Glomerular endothelial cell (primary cell): ENCODE data around the gene MDFIC2. TPM values are rescaled to one million over a fixed set of nuclear protein-coding genes. Genes with fewer than 3 reads are reported as not detected.

ENCODE experiments used
- DNase-seq: peaks from one replicate; pipeline ENCODE4 v3.0.0-alpha.2; 2011; ENCODE audit warnings: low read depth, low spot score; ENCODE audit errors: extremely low read depth
- total RNA-seq: library from RNA; depleted of rRNA; stranded (reverse); fragments of >200 nt; gene quantifications from 2 replicates; pipeline ENCODE4 v1.2.3, GENCODE V29; 2015

The MDFIC2 gene
- total RNA-seq, 1 donor from 2014 or later: not detected

DNA sequence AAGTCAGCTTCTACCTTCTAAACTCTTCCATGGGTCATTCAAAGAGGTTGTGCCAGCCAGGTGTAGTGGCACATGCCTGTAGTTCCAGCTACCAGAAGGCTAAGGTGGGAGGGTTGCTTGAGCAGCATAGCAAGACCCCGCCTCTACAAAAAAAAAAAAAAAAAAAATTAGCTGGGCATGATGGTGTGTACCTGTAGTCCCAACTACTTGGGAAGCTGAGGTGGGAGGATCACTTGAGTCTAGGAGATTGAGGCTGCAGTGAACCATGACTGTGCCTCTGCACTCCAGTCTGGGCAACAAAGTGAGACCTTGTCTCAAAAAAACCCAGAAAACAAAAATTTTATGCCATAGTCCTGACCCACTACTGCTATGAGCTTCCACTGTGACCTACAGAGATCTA is 126.8 kb downstream of the MDFIC2 start:
- DNase-seq: no peak

DNA sequence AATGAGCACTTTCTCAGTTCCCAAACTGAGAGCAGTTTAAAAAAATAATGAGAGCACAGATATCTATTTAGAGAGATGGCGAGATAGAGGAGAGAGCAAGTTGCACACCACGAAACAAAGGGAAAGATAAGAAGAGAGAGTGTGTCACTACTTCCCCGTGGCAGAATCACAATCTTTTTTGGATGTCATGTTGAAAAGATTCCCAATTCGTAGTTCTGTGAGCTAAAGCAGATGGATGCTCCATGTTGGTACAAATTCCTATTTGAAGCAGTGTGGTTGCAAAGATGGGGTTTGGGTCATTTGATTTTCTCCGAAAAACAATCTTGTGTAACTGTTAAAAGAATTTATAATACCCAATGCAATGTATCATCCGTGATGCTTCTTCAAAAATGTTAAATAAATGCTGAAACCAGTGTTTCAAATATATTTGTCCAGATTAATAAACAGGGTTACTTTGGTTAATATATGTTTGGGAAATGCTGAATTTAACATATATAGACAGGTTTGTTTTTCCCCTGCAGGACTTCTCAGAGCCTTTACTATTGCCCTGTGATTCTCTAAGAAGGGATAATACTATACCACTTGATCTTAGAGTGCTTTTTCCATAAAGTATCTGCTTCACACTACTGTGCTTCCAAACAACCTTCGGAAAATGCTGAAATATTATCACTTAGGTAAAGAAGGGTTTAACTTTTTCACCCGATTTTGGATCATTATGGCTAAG is 128.5 kb downstream of the MDFIC2 start:
- DNase-seq: no peak

DNA sequence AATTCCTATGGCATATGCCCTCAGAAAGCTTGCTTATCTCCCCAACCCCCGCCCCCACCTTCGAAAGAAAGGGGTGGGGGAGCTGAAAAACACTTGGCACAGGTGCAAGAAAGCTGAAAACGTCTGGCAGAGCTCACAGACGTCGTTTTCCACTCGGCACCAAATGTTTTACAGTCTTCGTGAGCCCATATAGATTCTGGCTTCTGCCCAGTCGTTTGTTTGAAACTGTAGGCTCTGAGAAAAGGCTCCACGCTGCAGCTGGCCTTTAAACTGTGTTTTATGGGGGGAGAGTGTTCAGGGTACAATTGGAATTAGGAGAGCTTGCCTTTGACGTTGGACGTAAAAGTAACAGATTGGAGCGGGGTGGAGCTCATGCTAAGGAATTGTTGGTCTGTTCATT is 130.3 kb downstream of the MDFIC2 start:
- no peak for DNase-seq

DNA sequence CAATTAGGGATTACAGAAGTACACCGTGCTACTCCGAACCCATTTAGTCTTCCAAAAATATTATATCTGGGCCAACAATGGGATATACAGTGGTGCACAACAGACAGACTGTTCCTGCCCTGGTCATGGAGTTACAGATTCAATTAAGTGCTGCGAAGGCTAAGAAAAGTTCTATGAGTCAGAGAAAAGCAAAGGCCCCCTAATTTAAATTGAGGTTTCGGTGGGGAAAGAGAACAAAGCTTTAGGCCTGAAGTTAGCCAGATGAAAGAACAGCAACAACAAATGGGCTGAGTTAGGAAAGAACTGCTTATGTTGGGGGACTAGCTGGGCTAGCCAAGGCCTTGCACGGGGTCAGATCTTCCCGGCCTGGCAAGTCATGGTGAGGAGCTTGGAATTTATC is 131.8 kb downstream of the MDFIC2 start:
- no peak for DNase-seq

DNA sequence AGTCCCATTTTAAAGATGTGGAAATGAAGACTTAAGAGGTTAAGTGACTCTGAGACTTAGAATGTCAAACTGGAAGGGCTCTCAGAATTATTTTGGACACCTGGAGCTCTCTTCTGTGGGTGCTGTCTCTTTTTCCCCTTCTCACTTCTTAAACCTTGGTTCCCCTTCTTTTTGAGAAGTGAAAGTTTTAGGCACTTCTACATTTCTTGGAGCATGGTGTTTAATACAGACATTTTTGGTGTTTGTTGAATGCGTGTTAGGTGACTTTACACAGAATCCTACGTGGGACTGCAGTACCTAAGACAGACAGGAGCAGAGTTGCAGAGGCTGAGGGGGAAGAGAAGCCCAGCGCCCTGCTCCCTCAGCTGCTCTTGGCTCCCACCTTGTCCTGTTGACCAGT is 133.3 kb downstream of the MDFIC2 start:
- no peak for DNase-seq

DNA sequence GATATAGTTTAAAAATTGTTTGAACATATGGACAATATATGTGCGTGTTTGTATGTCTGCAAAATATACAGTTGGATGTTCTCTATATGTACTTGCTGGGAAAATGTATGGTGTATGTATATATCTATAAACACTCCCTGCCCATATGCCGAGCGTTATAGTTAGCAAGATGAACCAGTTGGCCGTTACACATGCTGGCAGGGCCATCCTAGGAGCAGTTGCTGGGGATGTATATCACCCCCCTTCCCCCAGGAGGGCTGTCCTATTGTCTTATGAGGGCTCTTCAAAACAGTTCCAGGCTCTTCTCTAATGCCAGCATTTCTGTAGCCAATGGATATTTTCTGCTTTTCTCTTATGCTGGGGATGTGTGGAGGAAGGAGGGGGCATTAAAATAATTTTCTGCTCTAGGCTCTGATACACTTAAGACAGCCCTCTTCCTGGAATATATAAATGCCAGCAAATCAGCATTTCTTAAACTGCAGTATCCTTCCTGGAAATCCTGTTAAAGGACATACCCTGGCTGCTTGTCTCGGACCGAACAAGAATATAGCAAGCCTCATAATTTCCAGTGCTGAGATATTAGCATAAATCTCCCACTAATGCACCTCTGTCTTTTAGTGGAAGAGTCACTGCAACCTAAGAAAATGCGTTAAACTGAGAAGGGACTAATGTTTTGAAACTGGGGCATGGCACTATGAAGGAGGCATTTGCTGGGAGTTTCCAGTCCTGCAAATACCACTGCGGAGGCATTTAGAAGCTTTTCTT is 134.4 kb downstream of the MDFIC2 start:
- DNase-seq: no peak

DNA sequence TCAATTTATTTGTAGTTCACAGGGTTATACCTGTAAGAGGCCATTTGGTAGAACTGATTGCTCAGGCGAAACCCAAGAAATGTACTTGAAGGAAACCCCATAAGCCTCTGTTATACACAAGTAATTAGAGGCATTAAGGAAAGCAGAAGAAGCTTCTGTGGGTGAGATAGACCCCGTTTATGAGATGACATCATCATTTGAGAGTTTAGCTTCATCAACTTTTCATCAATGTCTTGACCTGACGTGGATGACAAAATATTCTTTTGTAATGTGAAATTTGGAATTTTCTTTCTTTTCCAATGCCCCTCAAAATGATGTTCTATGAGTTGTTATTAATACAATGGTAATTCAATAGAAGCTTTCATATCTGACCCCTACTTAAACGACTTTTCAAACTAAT is 136.2 kb downstream of the MDFIC2 start:
- DNase-seq: no peak

DNA sequence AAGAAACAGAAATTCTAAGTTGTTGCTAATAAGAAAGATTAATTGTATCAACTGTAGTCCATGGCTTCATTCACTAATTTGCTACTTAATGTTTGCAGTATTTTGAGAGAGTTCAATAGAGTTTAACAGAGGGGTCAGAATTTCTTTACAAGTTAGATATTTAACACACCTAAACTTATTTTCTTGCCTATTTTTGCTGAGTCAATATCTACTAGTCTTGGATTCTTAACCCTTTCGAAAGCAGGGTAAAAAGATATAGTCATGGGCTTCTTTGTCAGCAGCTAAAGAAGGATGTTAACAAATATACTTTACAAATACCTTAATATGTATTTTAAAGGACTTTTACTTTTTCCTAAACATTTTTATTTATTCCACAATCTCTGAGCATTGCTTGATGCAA is 155.6 kb downstream of the MDFIC2 start:
- DNase-seq: no peak

DNA sequence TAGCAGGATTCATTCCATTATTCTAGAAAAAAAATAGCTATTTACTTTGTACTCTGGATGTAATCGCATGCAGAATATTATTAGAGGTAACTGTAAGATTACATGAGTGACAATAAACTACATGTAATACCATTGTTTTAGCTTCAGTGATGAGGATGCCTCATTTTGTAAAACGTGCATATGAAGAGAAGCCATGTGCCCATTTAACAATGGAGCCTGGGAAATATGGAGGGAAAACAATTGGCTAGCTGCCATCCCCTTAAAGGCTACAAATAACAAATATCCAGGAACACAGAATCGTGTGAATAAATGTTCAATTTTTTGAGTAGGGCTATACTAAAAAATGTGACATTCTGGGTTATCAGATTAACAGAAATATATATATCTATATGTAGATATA is 161.8 kb downstream of the MDFIC2 start:
- DNase-seq: no peak

DNA sequence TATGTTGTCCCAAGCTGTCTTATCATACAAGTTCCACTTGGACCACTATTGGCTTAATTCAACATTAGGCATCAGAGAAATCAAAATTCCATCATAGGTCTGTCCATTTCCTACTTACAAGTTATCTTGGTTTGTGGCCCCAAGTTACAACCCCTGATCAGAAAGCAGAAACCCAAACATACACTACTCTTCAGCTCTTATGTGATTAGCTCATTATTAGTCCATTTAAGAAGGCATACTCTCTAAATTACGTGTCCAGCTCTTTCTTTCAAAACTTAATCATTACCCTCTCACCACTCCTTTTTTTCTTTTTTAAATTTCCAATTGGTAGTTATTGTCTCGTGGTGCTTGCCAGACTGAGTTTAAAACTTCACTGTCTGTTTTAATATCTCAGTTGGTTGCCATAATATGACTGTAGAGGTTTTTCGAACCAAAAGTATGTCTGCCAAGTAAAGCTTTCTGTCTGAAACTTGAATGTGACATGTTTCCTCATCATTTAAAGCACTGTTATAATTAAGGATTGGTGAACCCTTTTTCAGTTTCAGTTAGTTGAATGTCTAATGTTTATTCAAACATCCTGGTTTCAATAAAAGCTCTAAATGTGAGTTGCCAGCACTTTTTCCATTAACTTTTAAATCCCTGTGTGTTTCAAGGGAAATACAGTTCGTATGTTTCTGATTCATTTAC is 162.6 kb downstream of the MDFIC2 start:
- no peak for DNase-seq
